Measurements from ENCODE around the gene CD247.

- TF ChIP-seq CTCF (conservative IDR thresholded peaks at IDR 0.05; ENCODE audit: low read depth, low read length) (no peak), POLR2A (IDR thresholded peaks at IDR 0.05; ENCODE audit: low read depth, low read length) (no peak), RFX5 (IDR thresholded peaks at IDR 0.05; ENCODE audit: low read depth, low read length) (no peak), RCOR1 (IDR thresholded peaks at IDR 0.05; ENCODE audit: insufficient replicate concordance, low read length) (no peak), MXI1 (IDR thresholded peaks at IDR 0.05; ENCODE audit: borderline replicate concordance, low read depth, low read length) (no peak), USF2 (IDR thresholded peaks at IDR 0.05; ENCODE audit: low read depth, low read length) (no peak), CEBPB (IDR thresholded peaks at IDR 0.05; ENCODE audit: low read depth, low read length) (no peak), RAD21 (IDR thresholded peaks at IDR 0.05; ENCODE audit: low read length) (no peak), SMC3 (IDR thresholded peaks at IDR 0.05; ENCODE audit: low read depth, low read length) (no peak)
Measured at GRCh38 chr1:167489571-167490340, 28.6 kb downstream of the CD247 start.
